HG02678 (cell line): Measurements from ENCODE around the gene PTK7.

ENCODE experiments used
- ATAC-seq: cut with Tn5 transposase; IDR thresholded peaks from one replicate; pipeline ENCODE4 v1.9.1; 2021; ENCODE audit warnings: mild to moderate bottlenecking, moderate library complexity; ENCODE audit not compliant: unreplicated experiment

PTK7 gene

DNA sequence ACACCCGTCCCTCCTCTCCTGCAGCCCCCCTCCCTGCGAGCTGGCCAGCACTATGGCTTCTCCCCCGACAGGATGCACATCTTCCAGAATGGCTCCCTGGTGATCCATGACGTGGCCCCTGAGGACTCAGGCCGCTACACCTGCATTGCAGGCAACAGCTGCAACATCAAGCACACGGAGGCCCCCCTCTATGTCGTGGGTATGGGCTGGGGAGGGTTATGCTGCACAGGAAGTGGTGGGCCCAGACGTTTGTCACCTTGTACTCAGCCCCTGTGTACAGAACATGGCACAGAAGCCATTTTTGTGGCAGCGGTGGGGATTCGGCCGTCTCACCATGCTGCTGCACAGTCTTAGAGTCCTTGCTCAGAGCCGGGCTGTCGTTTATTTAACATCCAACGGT lies 66.0 kb downstream of the PTK7 start:
- ATAC-seq, result no peak

DNA sequence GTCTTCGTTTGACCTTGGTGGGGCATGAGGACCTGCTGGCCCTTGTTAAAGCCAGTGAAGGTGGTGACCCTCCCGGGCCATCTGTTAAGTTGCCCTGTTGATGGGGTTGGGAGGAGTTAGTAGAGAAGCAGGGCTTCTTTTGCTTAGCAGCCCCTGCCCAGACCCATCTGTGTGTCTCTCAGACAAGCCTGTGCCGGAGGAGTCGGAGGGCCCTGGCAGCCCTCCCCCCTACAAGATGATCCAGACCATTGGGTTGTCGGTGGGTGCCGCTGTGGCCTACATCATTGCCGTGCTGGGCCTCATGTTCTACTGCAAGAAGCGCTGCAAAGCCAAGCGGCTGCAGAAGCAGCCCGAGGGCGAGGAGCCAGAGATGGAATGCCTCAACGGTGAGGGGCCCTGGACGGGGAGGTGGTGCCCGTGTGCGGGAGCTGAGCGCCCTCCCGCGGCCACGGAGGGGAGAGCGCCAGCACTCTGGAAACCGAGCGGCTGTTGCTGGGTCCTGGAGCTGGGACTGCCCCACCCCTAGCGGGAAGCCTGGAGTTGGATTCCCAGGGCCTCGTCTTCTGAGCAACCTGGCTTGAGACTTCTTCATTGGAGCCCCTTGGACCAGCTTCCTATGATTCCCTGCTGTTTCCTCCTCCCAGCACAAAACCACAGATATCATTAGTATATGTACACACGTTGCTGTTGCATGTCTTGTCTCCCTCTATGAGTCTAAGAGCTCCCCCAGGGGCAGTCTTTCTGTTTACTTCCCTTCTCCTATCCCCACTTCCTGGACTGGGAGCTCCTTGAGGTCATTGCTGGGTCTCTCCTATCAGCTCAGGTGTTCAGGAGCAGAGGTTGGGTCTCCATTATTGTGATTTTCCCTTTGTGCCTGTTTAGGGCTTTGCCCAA lies 67.4 kb downstream of the PTK7 start:
- ATAC-seq, result no peak

DNA sequence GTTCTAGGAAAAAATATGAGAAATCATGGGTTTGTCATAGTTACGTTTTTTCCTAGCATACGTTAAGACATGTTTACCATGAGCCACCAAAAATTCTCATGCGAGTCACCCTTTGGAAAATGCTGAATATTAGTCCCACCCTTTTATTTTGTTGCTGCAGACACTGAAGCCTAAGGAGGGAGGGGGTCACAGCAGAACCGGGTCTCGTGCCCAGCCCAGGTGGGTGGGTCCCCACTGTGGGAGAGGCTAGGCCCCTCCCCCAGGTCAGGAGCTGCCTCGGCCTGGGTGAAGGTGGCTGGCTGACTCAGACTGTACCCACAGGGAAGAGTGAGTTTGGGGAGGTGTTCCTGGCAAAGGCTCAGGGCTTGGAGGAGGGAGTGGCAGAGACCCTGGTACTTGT lies 68.8 kb downstream of the PTK7 start:
- ATAC-seq, result no peak

DNA sequence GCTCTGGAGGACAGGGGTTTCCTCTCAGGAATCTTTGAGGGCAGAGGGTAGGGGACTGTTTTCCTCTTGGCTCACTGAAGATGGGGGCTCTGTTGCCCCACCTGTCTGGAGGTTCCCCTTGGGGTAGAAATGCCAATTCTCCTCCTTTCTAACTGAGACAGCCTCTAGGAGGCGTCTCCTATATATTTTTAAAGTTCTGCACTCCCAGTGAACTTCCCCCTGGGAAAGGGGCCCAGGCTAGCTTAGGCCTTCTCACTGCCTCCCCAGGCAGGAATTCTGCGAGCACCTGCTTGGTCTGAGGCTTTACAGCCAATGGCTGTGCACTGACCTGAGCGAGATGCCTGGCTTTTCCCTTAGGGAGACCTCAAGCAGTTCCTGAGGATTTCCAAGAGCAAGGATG lies 70.1 kb downstream of the PTK7 start:
- no peak for ATAC-seq

DNA sequence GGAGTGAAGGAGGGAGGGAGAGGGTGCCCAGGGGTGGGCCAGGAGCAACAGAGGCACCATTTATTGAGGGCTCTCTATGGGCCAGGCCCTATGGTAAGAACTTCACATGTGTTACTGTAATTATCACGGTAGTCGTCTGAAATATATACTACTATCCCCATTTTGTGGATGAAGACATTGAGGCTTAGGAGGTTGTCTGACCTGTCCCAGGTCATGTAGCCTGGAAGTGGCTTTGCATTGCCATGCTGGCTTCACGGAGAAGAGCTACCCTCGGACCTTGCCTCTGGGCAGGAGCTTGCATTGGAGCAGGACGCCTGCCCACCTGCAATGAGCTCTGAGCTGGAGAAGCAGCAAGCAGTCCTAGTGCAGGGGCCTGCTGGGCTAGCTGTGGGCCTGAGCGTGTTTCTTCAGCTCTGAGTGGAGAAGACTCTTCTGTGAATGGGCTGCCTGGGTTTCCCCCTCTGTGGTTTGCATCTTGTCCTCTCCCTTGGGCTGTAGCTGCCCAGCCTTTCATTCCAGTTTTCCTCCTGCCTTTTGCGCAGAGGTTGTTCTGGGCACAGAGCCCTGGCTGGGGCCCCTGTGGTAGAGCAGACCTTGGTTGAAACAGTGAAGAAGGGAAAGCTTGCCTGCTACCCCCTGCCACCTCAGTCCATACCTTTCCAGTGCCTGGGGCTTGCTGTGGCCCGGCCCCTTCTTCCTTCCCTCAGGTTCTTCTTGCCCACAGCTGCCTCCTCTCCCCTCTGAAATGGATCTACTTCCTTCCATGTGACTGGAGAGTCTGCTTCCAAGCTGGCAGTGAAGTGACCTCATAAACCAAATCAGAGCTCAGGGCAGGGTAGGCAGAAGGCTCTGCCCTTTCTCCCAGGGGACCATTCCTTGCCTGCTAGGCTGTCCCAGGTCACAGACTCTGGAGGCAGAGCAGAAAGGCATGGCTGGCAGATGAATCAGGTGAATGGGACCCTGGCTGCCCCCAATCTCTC lies 70.9 kb downstream of the PTK7 start:
- no peak for ATAC-seq

DNA sequence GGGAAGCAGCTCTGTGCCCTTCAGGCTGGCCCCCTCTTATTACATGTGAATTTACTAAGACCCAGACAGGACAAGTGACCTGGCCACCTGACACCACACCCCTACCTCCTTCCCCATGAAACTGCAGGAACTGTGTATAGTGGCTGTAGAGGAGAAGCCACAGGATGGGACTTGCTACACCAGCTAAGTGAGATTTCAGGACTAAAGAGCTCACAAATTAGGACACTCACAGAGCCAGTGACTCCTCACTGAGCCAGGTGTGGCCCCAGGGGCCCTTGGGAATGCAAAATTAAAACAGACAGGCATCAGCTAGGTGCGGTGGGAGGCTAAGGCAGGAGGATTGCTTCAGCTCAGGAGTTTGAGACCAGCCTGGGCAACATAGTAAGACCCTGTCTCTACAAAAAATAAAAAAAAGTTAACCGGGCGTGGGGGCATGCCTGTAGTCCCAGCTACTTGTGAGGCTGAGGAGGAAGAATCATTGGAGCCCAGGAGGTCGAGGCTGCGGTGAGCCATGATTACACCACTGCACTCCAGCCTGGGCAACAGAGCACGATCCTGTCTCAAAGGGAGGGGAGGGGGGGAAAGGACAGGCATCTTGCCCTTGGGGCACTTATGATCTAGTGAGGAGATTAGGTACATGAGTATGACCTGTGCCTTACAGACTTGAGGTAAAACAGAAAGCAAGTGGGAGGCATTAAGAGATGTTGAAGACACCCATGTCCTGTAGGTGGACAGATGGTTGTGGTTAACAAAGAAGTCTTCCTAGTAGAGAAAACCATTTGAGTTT lies 71.8 kb downstream of the PTK7 start:
- ATAC-seq, result no peak

DNA sequence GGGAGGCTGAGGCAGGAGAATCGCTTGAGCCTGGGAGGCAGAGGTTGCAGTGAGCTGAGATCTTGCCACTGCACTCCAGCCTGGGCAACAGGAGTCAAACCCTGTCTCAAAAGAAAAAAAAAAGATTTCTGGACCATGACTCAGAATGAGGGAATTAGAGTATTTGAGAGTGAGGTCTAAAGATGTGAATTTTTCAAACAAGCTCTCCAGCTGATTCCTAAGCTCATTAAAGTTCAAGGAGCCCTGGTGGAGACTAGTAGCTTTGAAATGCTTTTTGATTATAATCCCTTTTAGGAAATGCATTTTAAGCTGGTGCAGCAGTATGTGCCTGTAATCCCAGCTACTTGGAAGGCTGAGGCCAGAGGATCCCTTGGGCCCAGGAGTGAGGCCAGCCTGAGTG lies 73.2 kb downstream of the PTK7 start:
- ATAC-seq, result no peak

DNA sequence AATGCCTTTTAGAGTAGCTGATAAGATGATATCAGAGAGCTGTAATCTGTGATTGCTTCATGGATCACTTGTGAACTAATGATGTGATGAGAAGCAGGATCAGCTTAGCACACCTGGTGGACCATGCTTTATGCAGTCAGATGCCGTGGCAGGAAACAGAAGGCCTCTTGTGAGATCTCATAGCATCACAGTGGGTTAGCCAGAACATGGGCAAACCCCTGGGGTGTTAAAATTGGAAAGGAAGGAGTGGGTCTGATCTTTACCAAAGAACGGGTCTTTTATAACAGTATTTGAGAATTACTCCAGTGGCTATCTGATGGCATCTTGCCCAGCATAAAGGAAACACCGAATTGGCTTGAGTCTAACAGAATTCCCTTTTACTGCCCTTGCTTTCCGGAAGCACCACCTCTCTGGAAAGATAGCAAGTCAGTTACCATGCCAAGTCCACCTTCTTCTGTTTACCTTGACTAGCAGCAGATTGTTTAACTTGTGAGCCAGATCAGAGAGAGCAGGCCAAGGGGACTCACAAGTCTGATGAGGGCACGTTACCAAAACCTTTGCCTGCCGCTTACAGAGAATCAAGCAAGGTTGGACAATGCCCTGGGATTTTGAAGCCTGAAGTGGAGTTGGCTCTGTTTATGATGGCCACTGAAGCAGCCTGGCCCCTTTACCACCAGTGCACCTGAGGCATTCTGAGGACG lies 74.1 kb downstream of the PTK7 start:
- ATAC-seq, result no peak

DNA sequence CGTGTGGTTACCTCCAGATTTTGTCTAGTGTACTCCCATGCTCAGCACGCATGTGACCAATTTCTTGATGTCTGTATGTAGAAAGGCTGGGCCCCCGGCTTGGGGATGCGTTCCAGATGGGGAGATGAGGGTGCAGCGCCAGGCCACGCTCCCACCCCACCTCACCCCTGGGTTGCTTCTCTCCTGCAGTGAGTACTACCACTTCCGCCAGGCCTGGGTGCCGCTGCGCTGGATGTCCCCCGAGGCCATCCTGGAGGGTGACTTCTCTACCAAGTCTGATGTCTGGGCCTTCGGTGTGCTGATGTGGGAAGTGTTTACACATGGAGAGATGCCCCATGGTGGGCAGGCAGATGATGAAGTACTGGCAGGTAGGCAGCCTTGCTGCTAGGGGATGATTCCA lies 83.5 kb downstream of the PTK7 start:
- ATAC-seq, result no peak

DNA sequence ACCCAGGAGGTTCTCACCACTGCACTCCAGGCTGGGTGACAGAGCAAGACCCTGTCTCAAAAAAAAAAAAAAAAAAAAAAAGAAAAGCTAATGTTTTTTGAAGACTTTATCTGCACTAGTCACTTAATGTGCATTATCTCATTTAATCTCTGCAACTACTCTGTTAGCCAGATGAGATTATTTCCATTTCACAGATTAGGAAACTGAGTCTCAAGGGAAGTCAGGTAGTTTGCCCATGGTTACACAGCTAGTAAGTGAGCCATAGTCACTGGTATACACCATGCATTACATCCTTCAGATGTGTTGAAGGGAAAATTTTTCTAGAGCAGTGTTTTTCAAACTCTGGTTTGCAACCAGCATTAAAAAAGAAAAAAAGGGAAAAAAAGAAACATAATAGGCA lies 87.8 kb downstream of the PTK7 start:
- no peak for ATAC-seq

DNA sequence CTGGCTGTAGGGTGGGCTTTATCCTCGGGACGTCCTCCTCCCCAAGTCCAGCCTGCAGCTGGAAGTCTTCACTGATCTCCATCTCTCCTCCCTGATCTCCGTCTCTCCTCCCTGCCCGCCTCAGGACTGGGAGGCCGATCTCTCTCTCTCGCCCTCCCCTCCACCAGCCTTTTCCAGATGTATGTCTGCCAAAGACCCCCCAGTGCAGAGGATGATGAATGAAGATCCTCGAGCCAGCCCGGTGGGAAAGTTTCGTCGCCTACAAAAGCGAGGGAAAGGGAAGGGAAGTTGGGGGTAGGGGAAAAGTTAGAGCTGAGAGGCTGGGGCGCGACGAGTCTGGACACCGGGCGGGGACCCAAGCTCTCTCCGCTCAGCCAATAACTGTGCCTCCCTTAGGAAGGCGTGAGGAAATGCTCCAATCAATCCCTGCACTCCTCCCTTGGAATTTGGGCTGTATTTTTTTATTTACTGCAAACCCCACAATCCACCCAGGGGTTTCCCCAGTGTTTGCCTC lies 94.4 kb downstream of the PTK7 start:
- no peak for ATAC-seq

DNA sequence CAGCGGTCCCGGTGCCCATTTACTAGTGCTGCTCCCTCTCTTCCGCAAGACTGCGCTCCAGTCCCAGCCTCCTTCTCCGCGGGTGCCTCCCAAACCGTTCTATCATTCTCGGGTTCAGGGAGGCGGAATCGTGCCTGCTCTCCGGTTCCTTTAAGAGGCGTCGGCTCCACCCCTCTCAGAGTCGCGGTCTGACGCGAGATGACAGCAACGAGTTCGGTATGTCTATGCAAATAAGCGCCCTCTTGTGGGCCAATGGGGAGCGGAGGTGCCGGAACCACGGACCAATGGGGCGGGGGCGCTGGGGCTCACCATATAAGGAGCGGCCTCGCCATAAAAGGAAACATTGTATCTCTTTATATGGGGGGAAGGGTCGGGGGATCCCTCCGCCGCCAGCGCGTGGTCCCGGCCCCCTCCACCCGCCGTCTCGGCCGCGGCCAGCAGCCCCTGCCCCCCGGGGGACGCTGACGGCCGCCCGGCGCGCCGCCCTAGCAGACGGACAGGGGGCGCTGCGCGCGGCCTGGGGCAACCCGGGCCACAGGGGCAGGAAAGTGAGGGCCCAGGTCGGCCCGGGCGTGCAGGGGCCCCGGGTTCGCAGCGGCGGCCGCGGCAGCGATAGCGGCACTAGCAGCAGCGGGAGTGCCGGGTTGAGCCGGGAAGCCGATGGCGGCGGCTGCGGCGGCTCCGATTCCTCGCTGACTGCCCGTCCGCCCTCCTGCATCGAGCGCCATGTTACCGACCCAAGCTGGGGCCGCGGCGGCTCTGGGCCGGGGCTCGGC lies 95.0 kb downstream of the PTK7 start, which contains the start of gene SRF:
Gene SRF (plus strand): TSS at position 339 of the 776 bp plus-strand sequence. CDS start 388 bp downstream, at position 727.
- peak; percentile 64 for ATAC-seq

DNA sequence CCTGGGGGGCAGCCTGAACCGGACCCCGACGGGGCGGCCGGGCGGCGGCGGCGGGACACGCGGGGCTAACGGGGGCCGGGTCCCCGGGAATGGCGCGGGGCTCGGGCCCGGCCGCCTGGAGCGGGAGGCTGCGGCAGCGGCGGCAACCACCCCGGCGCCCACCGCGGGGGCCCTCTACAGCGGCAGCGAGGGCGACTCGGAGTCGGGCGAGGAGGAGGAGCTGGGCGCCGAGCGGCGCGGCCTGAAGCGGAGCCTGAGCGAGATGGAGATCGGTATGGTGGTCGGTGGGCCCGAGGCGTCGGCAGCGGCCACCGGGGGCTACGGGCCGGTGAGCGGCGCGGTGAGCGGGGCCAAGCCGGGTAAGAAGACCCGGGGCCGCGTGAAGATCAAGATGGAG lies 95.6 kb downstream of the PTK7 start:
- peak; percentile 1 for ATAC-seq

DNA sequence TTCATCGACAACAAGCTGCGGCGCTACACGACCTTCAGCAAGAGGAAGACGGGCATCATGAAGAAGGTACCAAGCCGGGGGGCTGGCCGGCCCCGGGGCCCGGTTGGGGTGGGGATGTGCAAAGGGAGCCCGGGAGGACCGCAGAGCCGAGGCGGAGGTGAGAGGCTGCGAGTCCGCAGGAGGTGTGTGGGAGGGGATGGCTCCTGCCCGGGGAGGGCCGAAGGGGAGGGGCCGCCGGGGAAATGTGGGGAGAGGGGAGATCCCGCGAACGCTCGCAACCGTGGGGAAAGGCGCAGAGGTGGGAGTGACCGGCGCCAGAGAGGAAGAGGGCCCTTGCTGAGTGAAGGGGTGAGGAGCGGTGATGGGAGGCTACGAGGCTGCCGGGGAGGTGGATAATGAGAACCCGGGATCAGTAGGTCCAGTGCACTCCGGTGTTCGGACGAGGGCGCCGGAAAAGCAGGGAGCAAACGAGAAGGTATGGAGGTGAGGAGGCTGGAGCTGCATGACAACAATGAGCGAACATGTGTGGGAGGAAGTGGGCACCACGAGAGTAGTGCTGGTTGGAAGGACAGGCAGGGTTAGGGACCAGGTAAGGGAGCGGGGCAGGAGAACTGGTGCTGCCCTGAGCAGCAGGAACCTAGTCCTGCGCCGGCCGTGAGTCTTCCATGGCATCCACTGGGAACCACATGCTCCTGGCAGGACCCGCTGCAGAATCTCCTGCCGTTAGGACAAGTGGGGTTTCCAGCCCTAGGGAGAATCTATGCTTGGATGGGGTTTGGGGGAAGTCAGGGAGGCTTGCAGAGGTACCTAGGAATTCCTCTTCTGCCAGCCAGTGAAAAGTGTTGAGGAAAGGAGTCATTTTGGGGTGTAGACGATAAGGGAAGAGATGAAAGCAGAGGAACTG lies 96.2 kb downstream of the PTK7 start:
- no peak for ATAC-seq

DNA sequence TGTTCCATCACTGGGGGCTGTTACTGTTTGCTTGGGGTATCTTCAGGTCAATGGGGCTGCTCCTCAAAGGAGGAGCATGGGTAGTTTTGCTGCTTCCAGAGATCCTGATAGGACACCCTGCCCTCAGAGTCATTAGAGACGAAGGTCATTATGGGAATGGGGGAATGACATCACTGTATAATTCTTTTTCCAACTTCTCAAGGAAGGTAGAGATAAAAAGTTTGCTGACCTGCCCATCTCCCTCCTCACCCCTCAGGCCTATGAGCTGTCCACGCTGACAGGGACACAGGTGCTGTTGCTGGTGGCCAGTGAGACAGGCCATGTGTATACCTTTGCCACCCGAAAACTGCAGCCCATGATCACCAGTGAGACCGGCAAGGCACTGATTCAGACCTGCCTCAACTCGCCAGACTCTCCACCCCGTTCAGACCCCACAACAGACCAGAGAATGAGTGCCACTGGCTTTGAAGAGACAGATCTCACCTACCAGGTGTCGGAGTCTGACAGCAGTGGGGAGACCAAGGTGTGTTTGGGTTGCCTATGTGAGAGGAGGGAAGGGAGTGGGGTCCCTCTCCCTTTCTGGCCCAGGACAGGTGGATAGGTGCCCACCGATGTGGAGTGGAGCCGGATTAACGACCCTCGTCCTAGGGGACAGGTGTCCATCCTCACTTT lies 97.6 kb downstream of the PTK7 start:
- no peak for ATAC-seq

DNA sequence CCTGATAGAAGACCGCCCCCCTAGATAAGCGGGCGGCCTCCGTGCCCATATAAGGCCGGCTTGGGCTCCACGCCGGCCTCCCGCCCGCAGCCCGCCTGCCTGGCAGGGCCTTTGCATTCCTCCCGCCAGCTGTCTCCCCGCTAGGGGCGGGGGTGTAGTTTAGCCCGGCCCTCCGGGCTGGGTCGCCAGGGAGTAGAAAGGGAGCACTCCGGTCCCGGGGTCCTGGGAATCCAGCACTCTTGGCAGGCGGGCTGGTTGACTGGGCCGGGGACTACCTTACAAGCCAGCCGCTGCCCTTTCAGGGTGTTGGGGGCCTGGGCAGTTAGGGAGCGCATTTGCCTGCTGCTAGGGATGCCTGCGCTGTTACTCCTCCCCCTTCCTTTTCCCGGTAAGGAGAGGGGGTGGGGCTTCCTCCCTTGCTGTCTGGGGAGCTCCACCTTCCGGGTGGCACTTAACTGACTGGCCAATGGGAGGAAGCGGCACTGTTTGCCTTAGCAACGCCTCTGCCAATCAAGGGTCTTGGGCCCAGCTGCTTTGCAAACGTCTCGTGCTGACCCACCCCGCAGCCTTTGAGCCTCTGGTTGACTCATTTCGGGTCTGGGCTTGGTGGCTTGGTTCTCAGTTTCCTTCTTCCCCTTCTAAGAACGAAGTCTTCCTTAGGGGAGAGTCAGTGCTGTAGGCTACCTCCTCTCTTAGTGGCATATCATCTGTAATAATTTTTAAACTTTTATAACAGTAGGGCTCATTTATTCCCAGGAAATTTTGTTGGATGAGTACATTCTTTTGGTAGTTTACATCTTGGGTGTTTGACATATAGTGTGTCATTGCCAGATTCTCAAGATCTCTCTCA lies 98.4 kb downstream of the PTK7 start:
- ATAC-seq, result peak; percentile 68
